H1 (cell line): ENCODE results near the gene RFX3. TPM values are rescaled to one million over a fixed set of nuclear protein-coding genes. Genes with fewer than 3 reads are reported as not detected.

Source experiments
- BRCA1 ChIP-seq: IDR thresholded peaks from 2 replicates; pipeline ENCODE4 v1.6.1; 2012; ENCODE audit warnings: low read depth, low read length, improper control_type of control experiment
- JUN ChIP-seq: IDR thresholded peaks from 2 replicates; pipeline ENCODE4 v1.6.1; 2011; ENCODE audit warnings: low read depth, mild to moderate bottlenecking, improper control_type of control experiment, low read length
- RXRA ChIP-seq: IDR thresholded peaks from 2 replicates; pipeline ENCODE4 v1.6.1; 2011; ENCODE audit warnings: low read depth, mild to moderate bottlenecking, low read length, moderate library complexity; ENCODE audit not compliant: insufficient read depth
- SIN3A ChIP-seq, 2 experiments: IDR thresholded peaks in 1 of 2; conservative IDR thresholded peaks in 1 of 2; 2 replicates each; pipeline ENCODE4 v1.6.1; 2011 to 2012; ENCODE audit warnings: low read length in 2 of 2, improper control_type of control experiment in 1 of 2, low read depth in 1 of 2, mild to moderate bottlenecking in 1 of 2
- TBP ChIP-seq: IDR thresholded peaks from 2 replicates; pipeline ENCODE4 v1.6.1; 2011; ENCODE audit warnings: low read depth, low read length, improper control_type of control experiment
- polyA plus RNA-seq, 7 experiments: library from polyadenylated mRNA; depleted of rRNA in 3 of 7; stranded (reverse) in 5 of 7; unstranded in 2 of 7; fragments of >200 nt in 5 of 7; fragments of 200-250 nt in 2 of 7; gene quantifications; 1 replicate in 5 of 7; 2 replicates in 1 of 7; 4 replicates in 1 of 7; pipeline versions ENCODE4 v1.2.1 to v1.2.3, GENCODE V29; 2011 to 2013; ENCODE audit warnings: missing spikeins in 2 of 7, mixed read lengths in 2 of 7
- total RNA-seq: library from RNA; stranded (reverse); fragmentation: NEBNext Ultra II Directional; extraction: Animal tissue kit (Norgen Biotek cat#: 25700); gene quantifications from 2 replicates; pipeline ENCODE4 v1.2.1, GENCODE V29; 2021

The RFX3 gene
- total and polyA plus RNA-seq, 2 of the 8 experiments (the other 6 are each of a cell fraction or from before 2014, with no cell fraction given) = 4.9 to 22.6 TPM

DNA sequence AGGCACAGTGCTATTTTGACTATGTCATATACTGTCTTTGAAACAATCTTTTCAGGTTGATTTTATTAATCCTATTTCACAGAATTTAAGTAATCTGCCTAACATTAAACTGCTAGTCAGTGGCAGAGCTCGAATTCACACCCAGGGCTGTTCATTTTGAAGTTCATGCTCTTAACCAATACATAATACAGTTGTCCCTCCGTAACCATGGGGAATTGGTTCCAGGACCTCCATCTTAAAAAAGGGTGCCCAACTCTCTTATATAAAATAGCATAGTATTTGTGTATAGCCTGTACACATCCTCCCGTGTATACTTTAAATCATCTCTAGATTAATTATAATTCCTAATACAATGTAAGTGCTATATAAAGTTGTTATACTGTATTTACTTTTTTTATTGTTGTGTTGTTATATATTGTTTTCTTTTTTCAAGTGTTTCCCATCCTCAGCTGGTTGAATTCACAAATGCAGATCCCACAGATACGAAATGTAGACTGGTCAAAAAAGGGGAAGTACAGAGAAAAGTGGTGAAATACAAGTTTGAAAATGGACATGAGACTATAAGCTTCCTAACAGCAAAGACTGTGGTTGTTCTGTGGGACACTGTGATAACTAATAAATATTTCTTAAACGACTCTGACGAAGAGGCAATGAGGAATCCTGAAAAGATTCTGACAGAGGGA is 18.3 kb downstream of the RFX3 start (continued):
- TF ChIP-seq TBP (no peak), BRCA1 (no peak), SIN3A (conservative IDR thresholded peaks at IDR 0.05 in 1 of 2, IDR thresholded peaks at IDR 0.05 in 1 of 2; ENCODE audit: low read depth in 1 of 2, low read length in 2 of 2) (no peak), JUN (no peak), RXRA (no peak)
